Measurements from ENCODE around the gene KREMEN2. TPM values are rescaled to one million over a fixed set of nuclear protein-coding genes. Genes with fewer than 3 reads are reported as not detected.

KREMEN2 gene
- total and polyA plus RNA-seq, 9 of the 15 experiments (the other 6 are each of a cell fraction or from before 2014, with no cell fraction given), result 0.04 to 7.7 (median 1.5) TPM; not detected in 1

GRCh38 chr16:3007059-3007956 is 43.2 kb downstream of the KREMEN2 start (continued):
- TF ChIP-seq RREB1 (CRISPR knock-in tag; IDR thresholded peaks at IDR 0.05), result no peak
- TF ChIP-seq HSF4 (CRISPR knock-in tag; IDR thresholded peaks at IDR 0.05; ENCODE audit: borderline replicate concordance), result peak; percentile 6; the same call in 1 of the 2 replicates
- no peak for TF ChIP-seq MTA2 (IDR thresholded peaks at IDR 0.05; ENCODE audit: low read depth)
- TF ChIP-seq, protein P1, sequence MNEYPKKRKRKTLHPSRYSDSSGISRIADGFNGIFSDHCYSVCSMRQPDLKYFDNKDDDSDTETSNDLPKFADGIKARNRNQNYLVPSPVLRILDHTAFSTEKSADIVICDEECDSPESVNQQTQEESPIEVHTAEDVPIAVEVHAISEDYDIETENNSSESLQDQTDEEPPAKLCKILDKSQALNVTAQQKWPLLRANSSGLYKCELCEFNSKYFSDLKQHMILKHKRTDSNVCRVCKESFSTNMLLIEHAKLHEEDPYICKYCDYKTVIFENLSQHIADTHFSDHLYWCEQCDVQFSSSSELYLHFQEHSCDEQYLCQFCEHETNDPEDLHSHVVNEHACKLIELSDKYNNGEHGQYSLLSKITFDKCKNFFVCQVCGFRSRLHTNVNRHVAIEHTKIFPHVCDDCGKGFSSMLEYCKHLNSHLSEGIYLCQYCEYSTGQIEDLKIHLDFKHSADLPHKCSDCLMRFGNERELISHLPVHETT (CRISPR knock-in tag; conservative IDR thresholded peaks at IDR 0.05 in 1 of 2, IDR thresholded peaks at IDR 0.05 in 1 of 2), result peak in 1 of 2 experiments; percentile 53; a peak in 1 of 4 replicates
- TF ChIP-seq, protein P2, sequence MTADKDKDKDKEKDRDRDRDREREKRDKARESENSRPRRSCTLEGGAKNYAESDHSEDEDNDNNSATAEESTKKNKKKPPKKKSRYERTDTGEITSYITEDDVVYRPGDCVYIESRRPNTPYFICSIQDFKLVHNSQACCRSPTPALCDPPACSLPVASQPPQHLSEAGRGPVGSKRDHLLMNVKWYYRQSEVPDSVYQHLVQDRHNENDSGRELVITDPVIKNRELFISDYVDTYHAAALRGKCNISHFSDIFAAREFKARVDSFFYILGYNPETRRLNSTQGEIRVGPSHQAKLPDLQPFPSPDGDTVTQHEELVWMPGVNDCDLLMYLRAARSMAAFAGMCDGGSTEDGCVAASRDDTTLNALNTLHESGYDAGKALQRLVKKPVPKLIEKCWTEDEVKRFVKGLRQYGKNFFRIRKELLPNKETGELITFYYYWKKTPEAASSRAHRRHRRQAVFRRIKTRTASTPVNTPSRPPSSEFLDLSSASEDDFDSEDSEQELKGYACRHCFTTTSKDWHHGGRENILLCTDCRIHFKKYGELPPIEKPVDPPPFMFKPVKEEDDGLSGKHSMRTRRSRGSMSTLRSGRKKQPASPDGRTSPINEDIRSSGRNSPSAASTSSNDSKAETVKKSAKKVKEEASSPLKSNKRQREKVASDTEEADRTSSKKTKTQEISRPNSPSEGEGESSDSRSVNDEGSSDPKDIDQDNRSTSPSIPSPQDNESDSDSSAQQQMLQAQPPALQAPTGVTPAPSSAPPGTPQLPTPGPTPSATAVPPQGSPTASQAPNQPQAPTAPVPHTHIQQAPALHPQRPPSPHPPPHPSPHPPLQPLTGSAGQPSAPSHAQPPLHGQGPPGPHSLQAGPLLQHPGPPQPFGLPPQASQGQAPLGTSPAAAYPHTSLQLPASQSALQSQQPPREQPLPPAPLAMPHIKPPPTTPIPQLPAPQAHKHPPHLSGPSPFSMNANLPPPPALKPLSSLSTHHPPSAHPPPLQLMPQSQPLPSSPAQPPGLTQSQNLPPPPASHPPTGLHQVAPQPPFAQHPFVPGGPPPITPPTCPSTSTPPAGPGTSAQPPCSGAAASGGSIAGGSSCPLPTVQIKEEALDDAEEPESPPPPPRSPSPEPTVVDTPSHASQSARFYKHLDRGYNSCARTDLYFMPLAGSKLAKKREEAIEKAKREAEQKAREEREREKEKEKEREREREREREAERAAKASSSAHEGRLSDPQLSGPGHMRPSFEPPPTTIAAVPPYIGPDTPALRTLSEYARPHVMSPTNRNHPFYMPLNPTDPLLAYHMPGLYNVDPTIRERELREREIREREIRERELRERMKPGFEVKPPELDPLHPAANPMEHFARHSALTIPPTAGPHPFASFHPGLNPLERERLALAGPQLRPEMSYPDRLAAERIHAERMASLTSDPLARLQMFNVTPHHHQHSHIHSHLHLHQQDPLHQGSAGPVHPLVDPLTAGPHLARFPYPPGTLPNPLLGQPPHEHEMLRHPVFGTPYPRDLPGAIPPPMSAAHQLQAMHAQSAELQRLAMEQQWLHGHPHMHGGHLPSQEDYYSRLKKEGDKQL (CRISPR knock-in tag; IDR thresholded peaks at IDR 0.05; ENCODE audit: borderline replicate concordance), result no peak
- TF ChIP-seq RBM22 (IDR thresholded peaks at IDR 0.05; ENCODE audit: low read depth, low read length, poor library complexity, severe bottlenecking), result no peak
- TF ChIP-seq ELF4 (CRISPR knock-in tag; IDR thresholded peaks at IDR 0.05), result 0 out of 2 replicates have a peak, but pooled peaks have one; percentile 4
- TF ChIP-seq STAG1 (CRISPR knock-in tag; IDR thresholded peaks at IDR 0.05; ENCODE audit: borderline replicate concordance), result no peak
- TF ChIP-seq HDAC1 (IDR thresholded peaks at IDR 0.05), result no peak
- TF ChIP-seq ZNF436 (CRISPR knock-in tag; IDR thresholded peaks at IDR 0.05), result no peak
- no peak for TF ChIP-seq BCL6 (CRISPR knock-in tag; IDR thresholded peaks at IDR 0.05)
- TF ChIP-seq ZNF717 (CRISPR knock-in tag; IDR thresholded peaks at IDR 0.05), result 0 out of 2 replicates have a peak, but pooled peaks have one; percentile 20
- TF ChIP-seq GABPB1 (CRISPR knock-in tag; IDR thresholded peaks at IDR 0.05), result peak; percentile 51; the same call in 1 of the 2 replicates
- no peak for TF ChIP-seq EP400 (IDR thresholded peaks at IDR 0.05)

All from K562 (cell line).